Measurements from ENCODE around the gene PSG5.
"Not testable (repeated sequence)": the region's sequence is repeated elsewhere in the genome, so short reads cannot be mapped to it uniquely, and the experiment has no call there.

PSG5 gene

DNA sequence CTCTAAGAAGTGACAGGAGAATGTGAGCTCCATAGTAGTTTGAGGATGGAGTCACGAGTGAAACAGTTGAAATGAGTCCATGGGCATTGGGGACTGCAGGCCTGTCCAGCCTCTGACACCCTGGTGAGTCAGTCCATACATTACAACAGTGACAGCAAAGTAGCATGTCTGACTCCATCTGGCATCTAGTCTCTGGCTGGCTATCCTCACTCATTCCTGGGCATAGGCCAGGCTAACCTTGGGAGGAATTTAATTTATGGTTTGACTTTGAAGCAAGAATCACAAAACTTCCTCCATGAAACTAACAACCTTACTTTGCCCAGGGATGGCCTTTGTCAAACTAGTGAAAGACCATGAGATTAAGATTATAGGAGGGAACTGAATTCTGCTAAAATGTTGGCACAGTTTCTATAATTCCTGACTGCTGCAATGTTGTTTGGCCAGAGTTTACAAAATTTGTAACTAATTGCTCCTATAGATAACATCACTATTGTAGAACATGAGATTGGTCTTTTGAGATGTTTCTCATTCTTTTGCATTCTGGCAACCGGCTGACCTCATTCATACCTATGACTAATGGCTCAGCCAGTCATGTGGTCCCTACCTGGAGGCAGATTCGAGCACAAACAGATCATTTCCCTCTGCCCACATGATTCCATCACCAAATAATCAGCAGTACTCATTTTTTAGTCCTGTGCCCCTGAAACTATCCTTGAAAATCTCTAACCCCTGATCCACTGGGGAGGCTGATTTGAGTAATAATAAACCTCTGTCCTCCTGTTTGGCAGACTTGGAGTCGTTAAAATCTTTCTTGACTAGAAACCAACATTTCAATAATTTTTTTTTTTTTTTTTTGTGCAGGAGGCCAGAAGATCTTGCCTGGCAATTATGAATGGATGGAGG lies 4.2 kb downstream of the PSG5 start:
- DNase-seq, result not testable (repeated sequence)

DNA sequence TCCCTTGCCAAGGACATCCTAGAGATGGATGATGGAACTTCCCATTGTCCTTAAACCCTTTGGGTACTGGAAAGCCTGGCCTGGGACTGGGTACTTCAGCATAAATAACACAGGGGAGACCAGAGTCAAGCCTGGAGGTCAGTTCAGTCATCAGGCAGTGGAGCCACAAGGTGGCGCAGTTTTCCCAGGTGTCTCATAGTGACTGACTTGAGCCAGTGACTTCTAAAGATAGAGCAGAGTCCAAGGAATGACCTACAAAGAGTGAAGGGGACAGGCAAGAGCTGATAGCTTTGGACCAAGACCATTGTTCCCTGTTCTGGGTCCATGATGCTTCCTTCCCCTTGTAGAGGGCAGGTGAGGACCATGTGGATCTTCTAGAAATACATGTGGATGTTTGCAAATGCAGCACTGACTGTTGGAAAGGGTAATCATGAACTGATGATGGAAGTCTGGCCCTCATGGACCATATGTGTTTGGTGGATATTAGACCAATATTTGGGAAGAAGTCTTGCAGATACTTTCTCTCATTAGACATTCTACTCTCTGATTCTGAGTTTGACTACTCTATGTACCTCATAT lies 6.7 kb downstream of the PSG5 start:
- not testable (repeated sequence) for DNase-seq

DNA sequence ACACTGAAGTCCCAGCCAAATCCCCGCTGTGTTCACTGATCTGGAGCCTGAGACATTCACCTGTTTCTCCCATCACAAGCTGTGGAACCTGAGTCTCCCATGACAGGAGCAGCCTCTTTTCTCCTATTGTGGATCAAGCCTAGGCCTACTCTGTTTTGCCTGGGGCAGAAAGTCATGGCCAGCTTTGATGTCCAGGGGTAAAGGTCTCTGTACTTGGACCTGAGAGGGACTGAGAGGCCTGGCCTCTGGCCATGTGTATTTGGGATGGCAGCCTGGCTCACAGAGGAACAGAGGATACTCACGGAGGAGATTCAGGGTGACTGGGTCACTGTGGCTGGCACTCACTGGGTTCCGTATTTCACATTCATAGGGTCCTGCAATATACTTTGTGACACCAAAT lies 7.8 kb downstream of the PSG5 start:
- DNase-seq, result not testable (repeated sequence)

DNA sequence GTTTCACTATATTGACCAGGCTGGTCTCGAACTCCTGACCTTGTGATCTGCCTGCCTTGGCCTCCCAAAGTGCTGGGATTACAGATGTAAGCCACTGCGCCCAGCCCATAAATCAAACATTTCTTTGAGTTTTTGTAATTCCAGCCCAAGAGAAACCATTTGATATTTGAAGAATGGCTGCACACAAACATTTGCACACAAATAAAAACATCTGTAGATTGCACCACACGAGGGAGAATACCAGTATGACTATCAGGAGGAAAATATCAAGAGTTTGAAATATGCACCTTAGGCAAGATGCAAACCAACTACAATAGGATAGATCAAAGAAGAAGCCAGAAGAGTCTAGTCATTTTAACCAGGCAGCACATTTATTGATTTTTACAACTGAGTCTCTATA lies 20.4 kb downstream of the PSG5 start:
- DNase-seq, result not testable (repeated sequence)

DNA sequence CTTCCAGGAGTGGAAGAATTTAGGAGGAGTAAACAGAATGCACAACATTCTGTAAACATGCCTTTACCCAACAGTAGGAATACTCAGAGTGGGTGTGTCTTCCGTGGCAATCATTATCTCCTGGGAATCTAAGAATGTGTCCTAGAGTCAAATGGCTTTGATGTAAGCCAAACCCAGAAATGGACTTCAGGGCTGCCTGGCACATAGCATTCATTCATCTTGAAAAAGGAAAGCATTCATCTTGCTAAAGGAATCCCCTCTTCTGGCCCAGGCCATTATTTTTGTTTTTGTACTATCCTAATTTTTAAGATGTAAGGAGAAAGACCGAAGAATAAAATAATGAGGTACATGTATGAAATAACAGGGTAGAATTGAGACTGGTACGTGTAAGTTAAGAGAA lies 23.2 kb downstream of the PSG5 start:
- DNase-seq, result not testable (repeated sequence)

DNA sequence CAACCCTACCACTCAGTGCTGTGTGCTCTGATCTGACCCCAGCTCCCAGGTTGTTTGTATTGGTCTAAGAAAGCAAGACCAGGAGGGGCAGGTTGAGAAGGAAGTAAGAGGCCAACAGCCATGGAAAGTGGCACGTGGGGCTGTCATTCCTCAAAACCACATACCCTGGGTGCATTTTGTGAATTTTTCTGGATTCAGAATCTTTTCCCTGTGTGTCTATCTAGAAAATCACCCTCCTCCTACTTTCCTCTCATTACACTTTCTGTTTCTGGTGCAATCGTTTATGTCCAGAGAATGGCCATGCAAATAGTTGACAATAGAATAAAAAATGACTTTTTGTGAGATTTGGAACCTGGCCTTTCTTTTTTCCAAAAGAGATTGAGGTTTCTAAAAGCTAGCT lies 24.1 kb downstream of the PSG5 start:
- not testable (repeated sequence) for DNase-seq

DNA sequence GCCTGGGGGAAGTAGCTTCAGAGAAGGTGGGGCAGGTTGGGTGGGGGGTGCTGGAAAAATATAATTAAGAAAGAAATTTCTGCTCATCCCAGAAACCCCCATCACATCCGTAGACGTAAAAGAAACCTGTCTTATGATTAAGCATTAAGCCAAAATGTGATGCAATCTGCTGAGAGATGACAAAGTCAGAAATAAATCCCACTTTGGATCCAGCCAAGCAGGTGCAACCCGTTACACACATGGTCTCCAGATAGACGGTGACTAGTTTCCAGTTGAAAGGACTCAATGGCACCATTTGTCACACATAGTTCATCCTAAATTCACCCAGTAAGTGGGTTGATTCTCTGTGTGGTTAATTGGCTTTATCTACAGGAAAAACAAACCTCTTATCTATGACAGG lies 34.1 kb downstream of the PSG5 start:
- DNase-seq, result no peak

DNA sequence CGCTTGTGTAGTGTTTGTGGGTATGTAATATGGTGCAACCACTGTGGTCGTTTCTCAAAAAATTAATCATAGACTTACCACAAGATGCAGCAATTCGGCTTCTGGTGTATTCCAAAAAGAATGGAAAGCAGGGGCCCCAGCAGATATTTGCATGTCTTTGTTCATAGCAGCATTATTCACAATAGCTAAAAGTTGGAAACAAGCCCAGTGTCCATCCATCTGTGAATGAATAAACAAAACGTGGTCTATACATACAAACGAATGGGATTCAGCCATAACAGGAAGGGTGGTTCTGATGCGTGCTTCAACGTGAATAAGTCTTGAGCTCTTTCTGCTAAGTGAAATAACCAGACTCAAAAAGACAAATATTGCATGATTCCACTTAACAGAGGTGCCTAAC lies 36.5 kb downstream of the PSG5 start:
- DNase-seq, result peak; percentile 97

DNA sequence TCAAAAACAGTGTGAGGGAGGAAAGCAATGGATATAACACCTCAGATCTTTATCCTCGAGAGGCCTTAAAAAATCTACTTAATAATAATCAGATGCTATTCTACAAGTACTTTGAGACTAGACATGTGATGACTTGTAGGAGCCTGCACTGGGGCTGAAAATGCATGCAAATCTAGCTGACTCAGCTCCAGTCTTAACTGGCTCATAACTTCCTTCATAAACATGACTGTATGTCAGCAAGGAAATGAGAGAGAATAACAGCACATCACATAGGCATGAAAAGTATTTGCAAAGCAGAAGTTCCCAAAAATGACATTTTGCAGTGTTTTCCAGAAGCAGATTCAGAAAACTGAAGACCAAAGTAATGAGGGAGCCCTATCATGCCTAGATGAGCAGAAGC lies 38.1 kb downstream of the PSG5 start:
- DNase-seq, result peak; percentile 85

DNA sequence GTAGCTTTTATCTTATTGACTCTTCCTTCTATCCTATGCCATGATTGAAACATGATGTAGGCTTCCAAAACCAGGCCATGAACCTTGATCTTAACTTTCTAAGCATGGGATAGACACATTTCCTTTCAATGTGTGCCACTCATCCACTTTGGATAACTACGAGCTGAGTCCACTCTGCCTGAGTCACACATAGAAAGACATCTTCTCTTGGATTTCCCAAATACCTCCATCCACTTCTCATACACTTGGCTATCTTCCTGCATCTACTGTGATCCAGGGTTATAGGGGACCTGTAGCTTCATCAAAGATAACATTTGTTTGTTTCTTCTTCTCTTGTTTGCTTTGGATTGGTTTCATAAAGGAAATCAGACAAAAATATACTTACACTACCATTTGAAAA lies 44.6 kb downstream of the PSG5 start:
- DNase-seq, result not testable (repeated sequence)

DNA sequence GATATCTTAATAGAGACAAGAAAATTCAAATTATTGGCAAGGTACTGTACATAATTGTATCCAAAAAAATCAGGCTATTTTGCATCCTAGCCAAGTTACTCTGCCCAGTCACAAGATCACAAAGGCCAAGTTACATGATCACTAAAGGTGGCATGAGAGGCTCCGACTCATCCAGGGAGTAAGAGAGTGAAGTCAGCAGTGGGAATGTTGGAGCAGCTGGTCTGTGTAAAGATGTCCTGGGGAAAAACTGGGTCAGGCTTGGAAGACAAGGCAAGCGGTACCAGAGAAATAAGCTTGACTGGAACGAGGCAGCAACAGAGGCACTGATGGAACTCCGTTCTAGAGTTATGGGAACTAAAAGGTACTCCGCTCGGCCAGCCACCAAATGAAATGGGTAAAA lies 53.6 kb downstream of the PSG5 start:
- no peak for DNase-seq

DNA sequence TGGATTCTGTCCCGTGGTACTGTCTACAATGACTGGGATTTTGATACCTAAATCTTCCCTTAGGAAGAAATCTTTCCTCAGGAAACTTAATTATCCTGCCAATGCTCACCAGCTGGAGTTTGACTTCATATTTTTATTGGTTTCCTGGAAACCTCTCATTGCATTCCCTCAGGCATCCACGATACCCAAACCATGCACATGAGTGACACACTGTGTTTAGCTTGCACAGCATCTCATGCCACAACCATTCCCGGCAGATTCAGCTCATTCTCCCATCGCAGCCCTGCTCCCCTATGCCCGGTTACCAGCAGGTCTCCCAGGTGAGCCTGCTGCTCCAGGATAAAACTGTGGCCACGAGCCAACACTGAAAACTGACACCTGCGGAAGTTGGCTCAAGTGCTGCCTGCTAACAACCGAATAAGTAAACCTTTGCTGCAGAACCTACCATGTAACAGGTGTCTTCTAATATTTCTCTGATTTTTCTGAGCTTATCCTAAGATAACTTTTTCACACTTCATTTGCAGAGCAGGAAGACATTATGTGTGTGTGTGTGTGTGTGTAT lies 55.0 kb downstream of the PSG5 start:
- peak; percentile 44 for DNase-seq

DNA sequence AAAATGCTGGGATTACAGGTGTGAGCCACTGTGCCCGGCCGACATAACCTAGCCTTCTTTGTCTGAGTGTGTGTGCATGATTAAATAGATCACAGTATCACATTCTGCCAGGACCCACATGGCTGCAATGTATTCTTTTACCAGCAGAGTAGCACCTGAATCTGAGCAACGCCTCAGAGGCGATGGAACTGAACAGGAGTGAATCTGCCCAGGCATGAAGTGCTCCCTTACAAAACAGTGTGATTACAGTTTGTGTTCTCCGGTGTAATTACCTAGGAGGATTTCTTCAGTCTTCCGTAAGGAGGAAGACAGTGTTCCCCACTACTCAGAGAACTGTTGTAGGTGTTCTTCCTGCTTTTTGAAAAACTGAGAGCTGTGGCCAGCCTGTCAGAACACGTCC lies 57.1 kb downstream of the PSG5 start:
- DNase-seq, result not testable (repeated sequence)

DNA sequence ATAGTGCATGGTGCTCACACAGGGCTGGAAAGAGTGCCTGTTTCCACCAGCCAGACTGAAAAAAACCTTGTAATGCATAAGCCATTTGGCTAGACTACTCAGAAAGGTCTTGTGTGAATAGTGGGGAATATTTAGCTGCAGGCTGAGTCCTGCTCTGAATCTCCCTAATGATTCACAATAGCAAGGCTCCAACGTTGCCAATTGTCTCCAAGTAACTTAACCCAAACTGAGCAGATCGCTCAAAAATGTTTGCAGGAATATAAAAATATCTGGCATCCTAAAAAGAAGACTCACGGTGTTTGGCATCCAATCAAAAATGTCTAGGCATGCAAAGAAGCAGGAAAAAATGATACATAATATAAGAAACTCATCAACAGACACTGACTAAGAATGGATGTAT lies 59.0 kb downstream of the PSG5 start:
- not testable (repeated sequence) for DNase-seq

DNA sequence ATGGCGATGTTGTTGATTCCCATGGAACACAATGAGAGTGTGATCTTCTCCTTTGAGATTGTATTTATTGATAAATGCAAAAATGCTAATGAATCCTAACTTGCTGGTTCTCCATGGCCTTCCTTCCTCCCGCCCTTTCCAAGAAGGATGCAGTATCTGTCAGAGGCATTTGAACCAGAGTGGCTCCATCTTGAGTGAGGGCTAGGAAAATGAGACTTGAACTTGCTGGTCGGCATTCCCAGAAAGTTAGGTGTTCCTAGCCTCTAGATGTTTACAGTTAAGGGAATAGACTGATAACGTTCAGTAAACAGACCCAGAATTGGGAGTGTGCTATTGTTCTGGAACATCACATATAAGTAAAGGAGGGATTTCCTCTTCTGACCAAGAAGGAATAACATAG lies 59.6 kb downstream of the PSG5 start:
- DNase-seq, result no peak

DNA sequence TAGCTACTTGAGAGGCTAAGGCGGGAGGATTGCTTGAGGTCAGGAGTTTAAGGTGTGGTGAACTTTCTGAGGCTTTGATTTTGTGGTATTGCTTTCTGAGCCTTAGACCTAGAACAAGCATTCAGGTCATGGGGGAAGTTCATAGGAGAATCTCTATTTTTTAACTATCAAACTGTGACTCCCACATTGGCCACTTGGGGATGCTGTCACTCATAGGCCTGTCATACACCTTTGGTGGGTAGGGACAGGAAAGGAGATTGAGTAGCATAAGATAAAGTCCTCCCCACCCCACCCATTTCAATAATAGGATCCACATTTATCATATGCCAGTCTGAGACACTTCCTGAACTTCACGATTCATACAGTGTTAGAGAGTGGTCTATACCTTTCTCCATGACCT lies 62.0 kb downstream of the PSG5 start:
- DNase-seq, result no peak

DNA sequence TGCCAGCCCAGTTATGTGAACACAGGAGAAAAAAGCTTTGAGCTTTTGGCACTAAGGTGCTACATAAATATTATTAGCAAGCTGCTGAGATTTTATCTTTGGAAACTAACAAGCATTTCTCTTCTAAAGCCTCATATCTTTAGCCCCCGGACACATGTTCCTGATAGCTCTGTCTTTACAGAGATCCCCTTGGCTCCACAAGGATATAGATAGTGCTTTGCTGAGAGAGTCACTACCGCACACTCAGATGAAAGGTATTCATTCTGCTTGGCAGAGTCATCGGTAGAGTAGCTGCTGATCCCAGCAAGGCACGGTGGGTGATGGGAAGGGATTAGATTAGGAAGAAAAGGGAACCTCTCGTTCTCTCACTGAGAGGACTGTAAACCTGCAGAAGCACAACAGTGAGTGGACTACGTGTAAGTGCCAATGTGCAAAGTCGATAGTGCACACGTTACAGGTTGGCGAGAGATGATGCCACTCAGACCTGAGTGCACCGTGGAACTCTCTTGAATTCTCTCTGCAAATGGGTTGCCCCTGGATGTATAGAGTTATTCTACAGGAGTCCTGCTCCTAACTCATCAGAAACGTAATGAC lies 65.8 kb downstream of the PSG5 start:
- DNase-seq, result not testable (repeated sequence)

DNA sequence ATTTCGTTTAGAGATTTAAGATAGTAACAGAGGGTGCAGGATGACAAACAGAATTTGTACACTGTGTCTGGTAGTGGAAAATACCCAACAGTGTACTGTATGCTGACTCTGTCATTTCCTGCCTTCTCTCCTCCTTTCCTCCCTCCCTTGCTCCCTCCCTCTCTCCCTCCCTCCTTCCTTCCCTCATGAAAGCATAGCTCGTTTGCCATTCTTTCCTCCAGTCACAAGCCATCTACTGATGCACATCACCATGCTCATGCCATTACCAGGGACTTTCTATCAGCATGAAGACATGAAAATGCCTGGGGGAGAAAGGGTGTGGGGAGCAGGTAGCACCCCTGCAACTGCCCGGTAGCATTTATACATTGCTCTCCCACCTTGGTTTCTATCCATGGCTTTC lies 66.8 kb downstream of the PSG5 start:
- not testable (repeated sequence) for DNase-seq

All from NCI-H526 treated with DMSO at 0.1 percent for 48 hours (cell line).